Measurements from ENCODE around the gene PIK3AP1.

Gene PIK3AP1

GRCh38 chr10:96641396-96642295 is 78.7 kb downstream of the PIK3AP1 start:
- DNase-seq = no peak

- DNase-seq = no peak
These were observed 80.4 kb downstream of the PIK3AP1 start for GRCh38 chr10:96639899-96640298.

DNA sequence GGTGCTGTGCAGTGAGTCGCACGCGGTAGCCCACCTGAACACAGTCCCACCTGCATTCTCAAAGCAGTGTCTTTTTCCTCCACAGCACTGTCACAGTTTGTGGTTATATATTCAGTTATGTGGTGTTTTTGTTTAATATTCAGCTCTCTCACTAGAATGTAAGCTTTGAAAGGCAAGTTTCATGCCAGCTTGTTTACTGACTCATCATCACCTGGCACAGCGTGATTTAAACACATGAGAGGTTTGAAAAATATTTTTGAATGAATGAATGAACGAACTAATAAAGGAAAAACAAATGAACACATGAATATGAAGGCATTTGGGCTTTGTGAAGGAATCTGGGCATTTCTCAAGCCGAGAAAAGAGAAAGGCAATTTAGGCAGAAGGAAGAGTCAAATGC is 81.6 kb downstream of the PIK3AP1 start:
- DNase-seq = no peak

DNA sequence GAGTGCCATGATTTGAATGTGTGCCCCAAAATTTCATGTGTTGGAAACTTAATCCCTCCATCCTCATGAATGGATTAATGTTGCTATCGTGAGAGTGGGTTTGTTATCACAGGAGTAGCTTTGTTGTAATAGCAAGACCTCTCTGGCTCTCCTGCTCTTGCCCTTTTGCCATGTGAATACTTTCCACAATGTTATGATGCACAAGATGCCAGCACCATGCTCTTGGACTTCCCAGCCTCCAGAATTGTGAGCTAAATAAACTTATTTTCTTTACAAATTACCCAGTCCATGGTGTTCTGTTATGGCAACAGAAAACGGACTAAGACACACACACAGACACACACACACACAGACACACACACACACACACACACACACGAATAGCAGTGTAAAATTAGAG is 82.2 kb downstream of the PIK3AP1 start:
- no peak for DNase-seq

DNA sequence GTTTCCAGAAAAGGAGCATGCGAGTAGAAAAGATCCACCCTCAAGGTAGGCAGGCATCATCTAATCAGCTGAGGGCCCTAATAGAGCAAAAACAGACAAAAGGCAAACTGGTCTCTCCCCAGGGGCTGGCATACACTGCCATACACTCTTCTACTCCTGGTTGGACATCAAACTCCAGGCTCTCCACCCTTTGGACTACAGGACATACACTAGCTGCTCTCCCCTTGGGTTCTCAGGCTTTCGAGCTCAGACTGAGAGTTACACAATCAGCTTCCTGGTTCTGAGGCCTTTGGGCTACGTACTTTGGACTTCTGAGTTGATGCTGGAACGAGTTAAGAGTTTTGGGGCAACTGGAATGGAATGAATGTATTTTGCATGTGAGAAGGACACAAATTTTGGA is 82.6 kb downstream of the PIK3AP1 start:
- no peak for DNase-seq

DNA sequence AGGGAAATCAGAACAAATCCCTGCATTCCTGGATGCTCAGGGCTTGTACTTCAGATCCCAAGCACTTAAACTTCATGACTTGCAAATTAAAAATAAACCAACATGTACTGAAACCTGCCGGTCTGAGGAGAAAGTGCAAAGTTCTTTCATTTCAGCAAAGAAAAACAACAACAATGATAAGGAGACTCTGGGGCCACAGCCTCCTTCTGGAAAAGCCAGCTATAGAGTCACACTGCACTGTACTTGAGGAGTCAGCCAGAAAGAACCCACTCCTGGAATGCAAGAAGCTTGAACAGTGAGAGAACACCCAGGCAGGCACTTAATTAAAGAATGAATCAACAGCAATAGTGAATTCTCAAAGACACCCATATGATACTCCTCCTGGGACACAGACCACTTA is 83.8 kb downstream of the PIK3AP1 start:
- no peak for DNase-seq

DNA sequence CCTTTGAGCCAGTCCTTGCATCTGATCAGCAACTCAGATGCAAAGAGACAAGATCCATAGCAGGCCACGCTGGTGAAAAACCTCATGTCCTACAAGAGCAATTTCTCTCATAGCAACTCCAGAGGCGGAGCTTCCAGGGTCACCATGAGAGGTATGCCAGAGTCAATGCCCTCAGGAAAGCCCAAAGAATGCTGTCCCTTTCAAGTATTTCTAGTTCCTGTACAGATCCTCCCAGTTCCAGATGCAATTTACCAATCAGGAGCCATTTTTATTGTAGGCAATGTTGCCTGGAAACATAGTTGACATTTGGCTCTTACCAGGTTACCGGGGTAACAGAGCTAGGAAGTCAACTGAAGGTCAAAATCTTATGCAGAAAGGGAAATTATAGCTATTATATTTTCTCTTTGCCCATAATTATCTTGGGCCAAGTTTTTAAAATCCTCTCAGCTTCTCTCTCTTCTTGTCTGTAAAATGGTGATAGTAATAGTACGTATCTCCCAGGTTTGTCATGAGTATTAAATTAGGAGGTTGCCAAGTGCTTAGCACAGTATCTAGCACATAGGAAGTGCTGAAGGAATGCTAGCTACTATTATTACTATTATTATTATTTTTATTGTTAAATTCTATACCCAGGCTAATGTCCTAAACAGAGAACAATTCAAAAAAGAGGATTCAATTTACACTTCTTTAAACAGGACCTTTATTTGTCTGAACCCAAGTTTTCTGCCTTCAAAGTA is 87.2 kb downstream of the PIK3AP1 start:
- DNase-seq = no peak

DNA sequence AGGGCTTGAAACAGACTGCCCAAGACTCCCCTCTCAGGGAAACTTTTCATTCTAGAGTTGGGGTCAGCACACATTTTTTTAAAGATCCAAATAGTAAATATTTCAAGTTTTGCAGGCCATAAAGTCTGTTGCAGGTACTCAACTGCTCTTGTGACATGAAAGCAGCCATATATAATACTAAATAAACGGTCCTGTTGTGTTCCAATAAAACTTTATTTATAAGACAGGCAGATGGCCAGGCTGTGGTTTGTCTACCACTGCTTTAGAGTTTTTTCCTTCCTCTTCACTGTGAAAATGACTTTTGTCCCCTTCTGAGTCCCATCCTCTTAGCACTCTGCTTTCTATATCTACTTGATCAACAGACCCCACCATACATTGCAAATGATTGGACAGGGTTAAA is 93.0 kb downstream of the PIK3AP1 start:
- no peak for DNase-seq

GRCh38 chr10:96626795-96627194 is 93.5 kb downstream of the PIK3AP1 start:
- no peak for DNase-seq

- DNase-seq = no peak
These were observed 95.1 kb downstream of the PIK3AP1 start for GRCh38 chr10:96625173-96625572.

DNA sequence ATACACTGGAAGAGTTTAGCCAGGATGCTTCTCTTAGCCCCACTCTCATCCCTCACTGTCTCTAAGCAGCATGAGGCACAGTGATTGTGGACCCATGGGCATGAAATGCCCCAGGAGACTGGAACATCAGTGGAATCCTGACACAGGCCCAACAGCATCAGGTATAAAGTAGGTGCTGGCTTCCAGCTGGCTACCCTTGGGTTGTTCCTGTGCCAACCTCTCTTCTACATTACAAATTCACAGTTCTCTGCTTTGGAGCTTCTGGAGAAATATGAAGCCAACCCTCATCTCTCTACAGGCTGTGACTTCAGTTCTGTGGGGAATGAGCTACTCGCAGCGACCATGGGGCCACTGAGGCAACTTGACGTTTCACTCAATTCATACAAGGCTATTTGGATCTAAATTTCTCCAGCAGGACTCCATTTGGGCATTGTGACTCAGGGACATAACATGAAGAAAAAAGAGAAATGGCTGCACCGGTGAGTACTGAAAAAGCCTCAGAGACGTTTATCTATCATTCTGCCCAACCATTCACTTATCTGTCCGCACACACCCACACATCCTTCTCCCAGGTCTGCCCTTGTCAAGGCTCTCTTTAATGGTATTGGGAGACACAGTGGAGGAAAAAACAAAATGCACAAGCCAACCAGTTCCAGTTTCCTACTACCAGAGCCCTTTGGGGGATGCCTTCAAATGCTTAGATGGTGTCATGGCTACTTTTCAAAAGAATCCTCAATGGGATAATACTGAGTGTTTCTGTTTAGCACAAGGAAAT is 98.1 kb downstream of the PIK3AP1 start:
- no peak for DNase-seq

DNA sequence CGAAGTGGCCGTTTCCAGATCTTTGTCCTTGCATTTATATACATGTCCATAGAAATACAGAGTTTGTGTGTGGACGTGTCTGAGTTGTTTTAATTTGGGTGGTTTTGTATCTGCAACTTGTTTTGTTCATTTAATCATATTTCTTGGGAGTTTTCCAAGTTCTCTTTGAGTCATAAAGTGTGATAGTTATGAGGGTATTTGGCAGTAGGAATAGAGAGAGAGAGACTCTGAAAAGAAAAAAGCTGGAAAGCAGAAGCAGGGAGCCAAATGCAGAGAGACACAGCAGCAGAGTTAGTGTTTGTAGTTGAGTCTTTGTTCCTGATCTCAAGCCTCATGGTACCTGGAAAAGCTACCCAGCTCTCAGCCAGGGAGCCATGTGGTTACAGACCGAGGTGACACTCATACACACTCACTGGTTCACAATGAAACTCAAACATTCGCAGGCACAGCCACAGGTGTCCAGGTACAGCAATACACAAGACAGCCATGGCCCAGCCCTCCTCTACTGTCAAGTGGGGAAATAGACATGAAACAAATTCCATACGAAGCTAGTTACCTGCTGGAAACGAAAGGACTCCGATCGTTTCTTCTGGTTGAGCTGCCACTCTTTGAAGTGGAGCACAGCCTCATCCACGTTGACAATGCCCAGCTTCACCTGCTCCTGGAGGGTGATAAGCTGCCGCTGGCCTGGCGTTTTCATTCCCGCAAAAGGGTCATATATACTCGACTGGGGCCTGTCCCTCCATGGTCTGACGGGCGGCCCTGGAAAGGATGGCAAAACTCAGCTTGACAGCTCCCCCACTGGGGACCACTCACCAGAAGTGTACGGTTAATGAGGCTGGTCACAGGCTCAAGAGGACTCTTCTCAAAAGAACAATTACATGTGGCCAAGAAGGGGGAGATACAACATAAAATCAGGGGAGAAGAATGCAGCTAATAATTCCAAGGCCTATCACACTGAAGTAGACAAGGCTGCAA is 100.2 kb downstream of the PIK3AP1 start:
- no peak for DNase-seq

DNA sequence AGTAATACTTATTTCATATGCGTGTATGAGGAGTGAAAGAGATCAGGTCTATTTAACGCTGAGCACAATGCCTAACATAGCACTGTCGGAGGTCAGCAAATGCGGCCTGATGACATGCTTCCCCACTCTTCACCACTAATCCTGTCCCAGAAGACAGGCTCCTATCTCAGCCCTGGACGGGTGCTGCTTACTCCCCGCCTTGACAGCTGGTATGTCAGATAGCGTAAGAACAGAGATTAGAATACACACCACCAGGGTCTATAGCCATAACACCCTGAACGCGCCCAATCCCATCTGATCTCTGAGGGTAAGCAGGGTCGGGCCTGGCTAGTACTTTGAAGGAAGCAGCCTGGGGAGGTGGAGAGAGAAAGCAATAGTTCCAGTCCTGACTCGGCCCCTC is 101.2 kb downstream of the PIK3AP1 start:
- no peak for DNase-seq

GRCh38 chr10:96618653-96619052 is 101.7 kb downstream of the PIK3AP1 start:
- DNase-seq = no peak

DNA sequence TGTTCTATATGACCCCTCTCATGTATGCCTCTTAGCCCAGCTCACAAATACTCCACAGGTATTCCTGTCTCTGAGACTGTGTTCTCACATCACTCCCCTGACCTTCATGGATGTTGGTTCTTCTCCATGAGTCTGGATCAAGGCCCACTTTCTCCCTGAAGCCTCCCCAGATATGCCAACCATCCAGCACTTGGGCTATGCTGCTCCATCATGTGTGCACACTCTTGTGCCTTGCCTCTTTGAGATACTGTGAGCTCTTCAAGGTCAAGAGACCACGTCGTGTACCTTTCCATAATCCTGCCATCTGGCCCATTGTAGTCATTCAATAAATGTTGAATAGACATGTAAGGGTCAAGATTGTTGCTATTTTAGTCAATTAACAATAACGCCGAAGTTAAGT is 103.4 kb downstream of the PIK3AP1 start:
- DNase-seq = no peak

DNA sequence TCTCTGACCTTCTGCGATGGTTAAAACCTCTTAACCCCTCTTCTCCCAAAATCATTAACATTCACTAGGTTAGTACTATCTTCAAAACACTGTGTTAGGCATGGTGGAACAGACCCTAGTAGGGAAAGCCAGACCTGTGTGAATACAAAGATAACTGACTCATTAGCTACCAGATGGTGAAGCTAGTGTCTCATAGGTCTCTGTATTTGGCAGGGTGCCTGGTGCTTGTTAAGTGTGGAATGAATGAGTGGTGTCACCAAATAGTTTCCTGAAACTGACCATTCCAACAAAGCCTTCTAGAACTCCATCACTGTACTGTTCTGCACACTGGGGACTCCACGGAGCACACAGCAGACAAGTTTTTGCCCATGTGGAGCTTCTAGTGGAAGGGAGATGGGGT is 105.8 kb downstream of the PIK3AP1 start:
- no peak for DNase-seq

DNA sequence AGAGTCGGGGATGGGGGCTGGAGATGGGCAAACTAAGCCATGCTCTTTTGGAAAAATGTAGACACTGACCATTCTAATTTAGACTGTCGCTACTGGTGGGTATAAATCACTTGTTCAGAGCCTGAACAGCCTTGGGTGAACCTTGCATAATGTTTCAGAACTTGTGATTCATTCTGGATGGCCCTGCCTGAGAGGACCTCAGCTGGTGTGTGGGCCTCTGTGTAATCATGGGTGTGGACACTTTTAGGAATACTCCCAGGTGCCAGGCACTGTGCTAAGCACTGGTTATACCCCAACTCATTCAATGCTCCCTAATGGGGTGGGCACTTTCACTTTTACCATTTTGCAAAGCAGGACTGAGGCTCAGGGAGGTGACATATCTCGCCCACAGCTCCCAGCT is 106.7 kb downstream of the PIK3AP1 start:
- DNase-seq = no peak

DNA sequence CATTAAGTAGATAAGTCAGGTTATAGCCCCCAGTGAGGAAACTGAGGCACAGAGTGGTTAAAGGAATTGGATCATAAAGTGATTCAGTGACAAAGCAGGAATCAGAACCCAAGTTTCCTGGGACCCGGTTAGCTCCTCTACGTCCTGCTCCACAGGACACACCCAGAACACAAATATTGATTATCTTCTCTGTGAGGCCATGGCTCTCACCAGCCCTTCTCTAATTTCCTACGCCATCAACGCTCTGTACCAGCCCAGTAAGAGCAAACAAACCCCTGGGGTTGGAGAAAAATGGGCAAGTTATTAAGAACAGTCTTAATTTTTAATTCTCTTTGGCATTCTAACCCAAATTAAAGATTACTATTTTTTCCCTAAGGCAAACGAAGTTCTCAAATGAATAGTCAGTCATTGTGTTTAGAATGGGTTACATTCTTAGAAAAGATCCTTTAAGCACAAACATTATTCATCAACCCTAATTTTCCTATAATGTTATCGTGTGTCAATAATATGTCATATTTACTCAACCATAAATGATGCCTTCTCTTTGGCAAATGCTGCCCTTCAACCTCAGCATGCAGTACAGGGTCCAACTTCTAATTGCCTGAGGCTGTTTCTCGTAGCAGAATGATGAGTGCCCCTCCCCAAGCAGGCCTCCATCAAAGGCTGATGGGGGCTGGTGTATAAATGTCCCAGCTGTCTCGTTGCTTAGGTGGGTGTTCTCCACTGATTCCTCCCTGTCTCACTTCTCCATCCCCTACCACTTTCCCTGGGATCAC is 108.1 kb downstream of the PIK3AP1 start:
- no peak for DNase-seq

- DNase-seq = no peak
These were observed 109.5 kb downstream of the PIK3AP1 start for GRCh38 chr10:96610817-96611216.

- DNase-seq = no peak
These were observed 110.8 kb downstream of the PIK3AP1 start for GRCh38 chr10:96609510-96609909.

DNA sequence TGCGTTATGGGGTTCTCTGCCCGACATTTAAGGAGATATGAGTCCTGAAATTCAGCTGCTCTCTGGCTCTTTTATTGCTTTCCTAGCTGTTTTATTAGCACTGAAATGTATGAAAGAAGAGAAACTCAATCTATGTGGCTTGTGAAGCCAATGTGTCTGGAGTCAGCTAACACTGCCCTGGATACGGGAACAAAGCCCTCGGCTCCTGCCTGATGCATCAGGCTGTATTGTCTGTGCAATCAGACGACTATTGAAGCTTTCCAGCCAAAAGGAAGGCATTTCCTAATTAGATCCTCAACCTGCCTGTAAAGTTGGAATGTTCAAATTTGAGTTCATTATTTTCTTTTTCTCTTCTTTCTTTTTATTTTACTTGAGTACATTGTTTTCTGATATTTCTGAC is 111.5 kb downstream of the PIK3AP1 start:
- DNase-seq = no peak
